ENCODE data around the gene DTX3L.
"Not testable (repeated sequence)": the region's sequence is repeated elsewhere in the genome, so short reads cannot be mapped to it uniquely, and the experiment has no call there.

Gene DTX3L

GRCh38 chr3:122559906-122560305, 4.2 kb upstream of the DTX3L start:
- in situ Hi-C loops (cut with MboI; ENCODE audit: low sequenced_read_pairs), result loop anchor here (10.0 kb wide), 1 partner anchor 115 kb away; no protein-coding TSS in a partner anchor

- in situ Hi-C loops (cut with MboI; ENCODE audit: low sequenced_read_pairs), result no loop called here
Observed at GRCh38 chr3:122560680-122561079, 3.5 kb upstream of the DTX3L start.

GRCh38 chr3:122562923-122563716, 1.0 kb upstream of the DTX3L start:
- in situ Hi-C loops (cut with MboI; ENCODE audit: low sequenced_read_pairs), result no loop called here

- in situ Hi-C loops (cut with MboI; ENCODE audit: low sequenced_read_pairs), result no loop called here
Observed at GRCh38 chr3:122563717-122564025, 467 bp upstream of the DTX3L start.

- in situ Hi-C loops (cut with MboI; ENCODE audit: low sequenced_read_pairs), result not testable (repeated sequence)
Observed at GRCh38 chr3:122568131-122568530, 4.0 kb downstream of the DTX3L start.

DNA sequence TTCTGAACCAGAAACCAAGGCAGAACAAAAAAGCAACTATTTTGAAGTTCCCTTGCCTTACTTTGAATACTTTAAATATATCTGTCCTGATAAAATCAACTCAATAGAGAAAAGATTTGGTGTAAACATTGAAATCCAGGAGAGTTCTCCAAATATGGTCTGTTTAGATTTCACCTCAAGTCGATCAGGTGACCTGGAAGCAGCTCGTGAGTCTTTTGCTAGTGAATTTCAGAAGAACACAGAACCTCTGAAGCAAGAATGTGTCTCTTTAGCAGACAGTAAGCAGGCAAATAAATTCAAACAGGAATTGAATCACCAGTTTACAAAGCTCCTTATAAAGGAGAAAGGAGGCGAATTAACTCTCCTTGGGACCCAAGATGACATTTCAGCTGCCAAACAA, 4.6 kb downstream of the DTX3L start:
- in situ Hi-C loops (cut with MboI; ENCODE audit: low sequenced_read_pairs), result no loop called here

GRCh38 chr3:122572940-122573412, 8.8 kb downstream of the DTX3L start:
- in situ Hi-C loops (cut with MboI; ENCODE audit: low sequenced_read_pairs), result no loop called here

- in situ Hi-C loops (cut with MboI; ENCODE audit: low sequenced_read_pairs), result no loop called here
Observed at GRCh38 chr3:122576174-122576940, 12.2 kb downstream of the DTX3L start.

- in situ Hi-C loops (cut with MboI; ENCODE audit: low sequenced_read_pairs), result no loop called here
Observed at GRCh38 chr3:122577409-122578031, 13.4 kb downstream of the DTX3L start, which contains the start of gene PARP15. Gene PARP15, plus strand, starts transcription at chr3:122577650. Its CDS starts 18 bp downstream, at chr3:122577668.

- in situ Hi-C loops (cut with MboI; ENCODE audit: low sequenced_read_pairs), result no loop called here
Observed at GRCh38 chr3:122578069-122578740, 14.1 kb downstream of the DTX3L start.

DNA sequence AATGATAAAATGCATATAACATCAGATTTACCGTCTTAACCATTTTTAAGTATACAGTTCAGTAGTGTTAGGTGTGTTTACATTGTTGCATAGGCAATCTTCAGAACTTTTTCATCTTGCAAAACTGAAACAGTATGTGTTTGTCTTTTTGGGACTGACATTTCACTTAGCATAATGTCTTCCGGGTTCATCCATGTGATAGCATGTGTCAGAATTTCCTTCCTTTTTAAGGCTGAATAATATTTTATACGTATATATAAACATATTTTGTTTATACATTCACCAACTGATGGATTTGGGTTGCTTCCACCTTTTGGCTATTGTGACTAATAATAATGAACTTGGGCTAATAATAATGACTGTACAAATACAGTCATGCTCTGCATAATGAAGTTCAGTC, 16.3 kb downstream of the DTX3L start:
- in situ Hi-C loops (cut with MboI; ENCODE audit: low sequenced_read_pairs), result no loop called here

DNA sequence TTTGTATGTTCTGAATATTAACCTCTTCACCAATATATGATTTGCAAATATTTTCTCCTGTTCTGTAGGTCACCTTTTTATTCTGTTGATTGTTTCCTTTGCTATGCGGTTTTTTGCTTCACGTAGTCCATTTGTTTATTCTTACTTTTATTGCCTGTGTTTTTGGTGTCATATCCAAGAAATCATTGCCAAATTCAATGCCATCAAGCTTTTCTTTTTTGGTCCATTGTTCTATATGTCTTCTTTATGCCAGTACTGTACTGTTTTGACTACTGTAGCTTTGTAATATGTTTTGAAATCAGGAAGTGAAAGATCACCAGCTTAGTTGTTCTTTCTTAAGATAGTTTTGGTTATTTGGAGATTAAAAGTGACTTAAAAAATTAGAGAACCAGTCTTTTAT, 17.5 kb downstream of the DTX3L start:
- in situ Hi-C loops (cut with MboI; ENCODE audit: low sequenced_read_pairs), result no loop called here

DNA sequence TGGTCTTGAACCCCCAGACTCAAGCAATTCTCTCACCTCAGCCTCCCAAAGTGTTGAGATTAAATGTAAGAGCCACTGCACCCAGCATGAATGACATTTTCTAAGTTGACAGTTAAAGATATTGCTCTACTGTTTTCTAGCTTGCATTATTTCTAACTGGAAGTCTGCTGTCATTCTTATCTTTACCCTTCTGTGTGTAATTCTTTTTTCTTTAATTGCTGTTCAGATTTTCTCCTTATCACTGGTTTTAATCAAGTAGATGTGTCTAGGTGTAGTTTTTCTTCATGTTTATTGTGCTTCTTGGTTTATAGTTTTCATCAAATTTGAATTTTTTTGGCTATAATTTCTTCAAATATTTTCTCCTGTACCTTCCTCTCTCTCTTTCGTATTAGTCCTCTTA, 18.3 kb downstream of the DTX3L start:
- in situ Hi-C loops (cut with MboI; ENCODE audit: low sequenced_read_pairs), result no loop called here

GRCh38 chr3:122586098-122586497, 22.0 kb downstream of the DTX3L start:
- in situ Hi-C loops (cut with MboI; ENCODE audit: low sequenced_read_pairs), result no loop called here

DNA sequence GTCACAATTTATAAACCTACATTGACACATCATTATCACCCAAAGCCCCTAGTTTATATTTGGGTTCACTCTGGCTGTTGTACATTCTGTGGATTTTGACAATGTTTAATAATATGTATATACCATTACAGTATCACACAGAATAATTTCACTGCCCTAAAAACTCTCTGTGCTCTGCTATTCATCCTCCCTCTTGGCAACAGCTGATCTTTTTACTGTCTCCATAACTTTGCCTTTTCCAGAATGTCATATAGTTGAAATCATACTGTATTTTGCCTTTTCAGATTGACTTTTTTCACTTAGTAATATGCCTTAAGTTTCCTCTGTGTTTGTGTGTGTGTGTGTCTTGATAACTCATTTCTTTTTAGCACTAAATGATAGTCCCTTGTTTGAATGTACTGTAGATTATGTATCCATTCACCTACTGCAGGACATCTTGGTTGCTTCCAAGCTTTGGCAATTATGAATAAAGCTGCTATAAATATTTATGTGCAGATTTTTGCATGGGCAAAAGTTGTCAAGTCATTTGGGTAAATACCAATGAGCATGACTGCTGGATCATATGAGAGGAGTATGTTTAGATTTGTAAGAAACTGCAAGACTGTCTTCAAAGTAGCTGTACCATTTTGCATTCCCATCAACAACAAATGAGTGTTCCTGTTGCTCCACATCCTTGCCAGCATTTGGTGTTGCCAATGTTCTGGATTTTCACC, 22.8 kb downstream of the DTX3L start:
- in situ Hi-C loops (cut with MboI; ENCODE audit: low sequenced_read_pairs), result no loop called here

GRCh38 chr3:122587572-122587971, 23.4 kb downstream of the DTX3L start:
- in situ Hi-C loops (cut with MboI; ENCODE audit: low sequenced_read_pairs), result no loop called here

DNA sequence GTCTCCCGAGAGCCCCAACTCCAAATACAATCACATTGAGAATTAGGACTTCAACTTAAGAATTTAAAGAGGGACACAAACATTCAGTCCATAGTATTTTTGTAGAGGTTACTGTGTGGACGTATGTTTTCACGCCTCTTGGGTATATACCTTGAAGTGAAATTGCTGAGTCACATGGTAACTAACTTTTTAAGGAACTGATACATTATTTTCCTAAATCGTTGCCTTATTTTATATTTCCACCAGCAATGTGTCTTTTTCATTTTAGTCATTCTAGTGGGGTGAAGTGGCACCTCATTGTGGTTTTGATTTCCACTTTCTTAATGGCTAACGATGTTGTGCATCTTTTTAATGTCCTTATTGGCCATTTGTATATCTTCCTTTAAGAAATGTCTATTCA, 25.2 kb downstream of the DTX3L start:
- in situ Hi-C loops (cut with MboI; ENCODE audit: low sequenced_read_pairs), result no loop called here

- in situ Hi-C loops (cut with MboI; ENCODE audit: low sequenced_read_pairs), result no loop called here
Observed at GRCh38 chr3:122590610-122591009, 26.5 kb downstream of the DTX3L start.

GRCh38 chr3:122594025-122594424, 29.9 kb downstream of the DTX3L start:
- in situ Hi-C loops (cut with MboI; ENCODE audit: low sequenced_read_pairs), result no loop called here

- in situ Hi-C loops (cut with MboI; ENCODE audit: low sequenced_read_pairs), result no loop called here
Observed at GRCh38 chr3:122598151-122598550, 34.0 kb downstream of the DTX3L start.

Data from HL-60/S4 (cell line).